Tibial nerve (tissue), 4 donors: ENCODE measurements around the gene ARHGAP15.

Experiments
- CTCF ChIP-seq, 5 experiments: fragments of 200-600 bp in 3 of 5; fragments of 450-650 bp in 2 of 5; sonication (generic) in 3 of 5; IDR thresholded peaks; one replicate each; pipeline ENCODE4 v1.5.1; 2016 to 2019; ENCODE audit warnings: antibody characterized with exemption in 5 of 5, mild to moderate bottlenecking in 3 of 5, moderate library complexity in 2 of 5
- EP300 ChIP-seq, 2 donors: sonication (generic); formaldehyde crosslinking; IDR thresholded peaks; one replicate each; pipeline ENCODE4 v1.6.1; 2017; ENCODE audit warnings: antibody characterized with exemption in 2 of 2, mild to moderate bottlenecking in 1 of 2
- POLR2A ChIP-seq, 2 donors: fragments of 450-650 bp; IDR thresholded peaks; one replicate each; pipeline ENCODE4 v1.6.1; 2017; ENCODE audit warnings: antibody characterized with exemption in 2 of 2, mild to moderate bottlenecking in 2 of 2, moderate library complexity in 2 of 2

- TF ChIP-seq CTCF (IDR thresholded peaks at IDR 0.05) (no peak), POLR2A (IDR thresholded peaks at IDR 0.05) (no peak), EP300 (IDR thresholded peaks at IDR 0.05) (no peak)
Measured at GRCh38 chr2:143336719-143337210, 207.5 kb downstream of the ARHGAP15 start.
